Measurements from ENCODE around the gene APOBEC4. TPM values are rescaled to one million over a fixed set of nuclear protein-coding genes. Genes with fewer than 3 reads are reported as not detected.
A peak's percentile ranks its signal among the peaks of the same experiment; 100 is the strongest.
"Not testable (repeated sequence)": the region's sequence is repeated elsewhere in the genome, so short reads cannot be mapped to it uniquely, and the experiment has no call there.

The APOBEC4 gene
- polyA plus RNA-seq, 4 donors = 0.01 to 0.22 (median 0.13) TPM; not detected in 1

GRCh38 chr1:183622013-183622412 is 31.1 kb downstream of the APOBEC4 start:
- WGBS, 3 donors = 68 to 81% (median 71%) methylated on average over 1 of the region's 1 CpG
- DNase-seq (no peak), FAIRE-seq (no peak)
- Histone ChIP-seq H3K27me3 (ENCODE audit: control insufficient read depth in 3 of 3, insufficient read depth in 3 of 3, low read length in 3 of 3) (no peaks in the 10 kb centered on the region), H3K36me3 (ENCODE audit: control insufficient read depth in 3 of 3, insufficient read depth in 2 of 3, low read depth in 1 of 3, low read length in 3 of 3) (peaks cover 0 to 10% (median 2%) of the 10 kb centered on the region in 3 donors), H3K9me3 (ENCODE audit: control insufficient read depth in 2 of 2, insufficient read depth in 1 of 2, low read depth in 1 of 2, low read length in 1 of 2) (no peaks in the 10 kb centered on the region), H3K4me1 (ENCODE audit: control insufficient read depth in 3 of 3, insufficient read depth in 2 of 3, low read depth in 1 of 3, low read length in 2 of 3) (peaks cover 0 to 7% (median 0%) of the 10 kb centered on the region in 3 donors), H3K27ac (ENCODE audit: low read depth in 1 of 3, low read length in 2 of 3) (no peak overlapping the region), H3K4me3 (ENCODE audit: low read depth in 1 of 3, low read length in 3 of 3) (no peak overlapping the region)

GRCh38 chr1:183620311-183620710 is 32.8 kb downstream of the APOBEC4 start:
- WGBS, 3 donors = 82 to 90% (median 85%) methylated on average over 2 of the region's 2 CpGs
- no peak overlapping the region for H3K27ac ChIP-seq (ENCODE audit: low read depth in 1 of 3, low read length in 2 of 3)
- H3K27me3 ChIP-seq (ENCODE audit: control insufficient read depth in 3 of 3, insufficient read depth in 3 of 3, low read length in 3 of 3) = no peaks in the 10 kb centered on the region
- FAIRE-seq = no peak
- peaks cover 0 to 7% (median 2%) of the 10 kb centered on the region in 3 donors for H3K36me3 ChIP-seq (ENCODE audit: control insufficient read depth in 3 of 3, insufficient read depth in 2 of 3, low read depth in 1 of 3, low read length in 3 of 3)
- peaks cover 0 to 7% (median 0%) of the 10 kb centered on the region in 3 donors for H3K4me1 ChIP-seq (ENCODE audit: control insufficient read depth in 3 of 3, insufficient read depth in 2 of 3, low read depth in 1 of 3, low read length in 2 of 3)
- no peak for DNase-seq
- H3K4me3 ChIP-seq (ENCODE audit: low read depth in 1 of 3, low read length in 3 of 3) = no peak overlapping the region
- H3K9me3 ChIP-seq (ENCODE audit: control insufficient read depth in 2 of 2, insufficient read depth in 1 of 2, low read depth in 1 of 2, low read length in 1 of 2) = no peaks in the 10 kb centered on the region

- H3K36me3 ChIP-seq (ENCODE audit: control insufficient read depth in 3 of 3, insufficient read depth in 2 of 3, low read depth in 1 of 3, low read length in 3 of 3) = peaks cover 0 to 7% (median 2%) of the 10 kb centered on the region in 3 donors
- WGBS, 3 donors = 71 to 82% (median 77%) methylated on average over 1 of the region's 1 CpG
- peaks cover 0 to 7% (median 0%) of the 10 kb centered on the region in 3 donors for H3K4me1 ChIP-seq (ENCODE audit: control insufficient read depth in 3 of 3, insufficient read depth in 2 of 3, low read depth in 1 of 3, low read length in 2 of 3)
- no peak overlapping the region for H3K4me3 ChIP-seq (ENCODE audit: low read depth in 1 of 3, low read length in 3 of 3)
- no peaks in the 10 kb centered on the region for H3K9me3 ChIP-seq (ENCODE audit: control insufficient read depth in 2 of 2, insufficient read depth in 1 of 2, low read depth in 1 of 2, low read length in 1 of 2)
- DNase-seq (no peak), FAIRE-seq (no peak)
- H3K27ac ChIP-seq (ENCODE audit: low read depth in 1 of 3, low read length in 2 of 3) = no peak overlapping the region
- H3K27me3 ChIP-seq (ENCODE audit: control insufficient read depth in 3 of 3, insufficient read depth in 3 of 3, low read length in 3 of 3) = no peaks in the 10 kb centered on the region
Observed at GRCh38 chr1:183619781-183620180, 33.3 kb downstream of the APOBEC4 start.

- DNase-seq; H3K4me3 ChIP-seq (ENCODE audit: low read depth in 1 of 3, low read length in 3 of 3); H3K36me3 ChIP-seq (ENCODE audit: control insufficient read depth in 3 of 3, insufficient read depth in 2 of 3, low read depth in 1 of 3, low read length in 3 of 3); FAIRE-seq; H3K27me3 ChIP-seq (ENCODE audit: control insufficient read depth in 3 of 3, insufficient read depth in 3 of 3, low read length in 3 of 3); H3K9me3 ChIP-seq (ENCODE audit: control insufficient read depth in 2 of 2, insufficient read depth in 1 of 2, low read depth in 1 of 2, low read length in 1 of 2); H3K4me1 ChIP-seq (ENCODE audit: control insufficient read depth in 3 of 3, insufficient read depth in 2 of 3, low read depth in 1 of 3, low read length in 2 of 3); H3K27ac ChIP-seq (ENCODE audit: low read depth in 1 of 3, low read length in 2 of 3): not testable (repeated sequence)
- 86 to 88% (median 86%) methylated on average over 3 to 5 of the region's 5 CpGs for WGBS, 3 donors
Observed at GRCh38 chr1:183618202-183618601, 34.9 kb downstream of the APOBEC4 start.

GRCh38 chr1:183612975-183613374 is 40.1 kb downstream of the APOBEC4 start:
- FAIRE-seq; H3K4me1 ChIP-seq (ENCODE audit: control insufficient read depth in 3 of 3, insufficient read depth in 2 of 3, low read depth in 1 of 3, low read length in 2 of 3); H3K36me3 ChIP-seq (ENCODE audit: control insufficient read depth in 3 of 3, insufficient read depth in 2 of 3, low read depth in 1 of 3, low read length in 3 of 3); H3K4me3 ChIP-seq (ENCODE audit: low read depth in 1 of 3, low read length in 3 of 3); H3K27ac ChIP-seq (ENCODE audit: low read depth in 1 of 3, low read length in 2 of 3); H3K9me3 ChIP-seq (ENCODE audit: control insufficient read depth in 2 of 2, insufficient read depth in 1 of 2, low read depth in 1 of 2, low read length in 1 of 2); DNase-seq; H3K27me3 ChIP-seq (ENCODE audit: control insufficient read depth in 3 of 3, insufficient read depth in 3 of 3, low read length in 3 of 3): not testable (repeated sequence)
- 79 to 94% (median 87%) methylated on average over 2 to 3 of the region's 3 CpGs for WGBS, 3 donors

- DNase-seq (no peak), FAIRE-seq (no peak)
- no peaks in the 10 kb centered on the region for H3K9me3 ChIP-seq (ENCODE audit: control insufficient read depth in 2 of 2, insufficient read depth in 1 of 2, low read depth in 1 of 2, low read length in 1 of 2)
- H3K4me1 ChIP-seq (ENCODE audit: control insufficient read depth in 3 of 3, insufficient read depth in 2 of 3, low read depth in 1 of 3, low read length in 2 of 3) = peaks cover 0 to 8% (median 3%) of the 10 kb centered on the region in 3 donors
- H3K27ac ChIP-seq (ENCODE audit: low read depth in 1 of 3, low read length in 2 of 3) = no peak overlapping the region
- H3K4me3 ChIP-seq (ENCODE audit: low read depth in 1 of 3, low read length in 3 of 3) = no peak overlapping the region
- no peaks in the 10 kb centered on the region for H3K27me3 ChIP-seq (ENCODE audit: control insufficient read depth in 3 of 3, insufficient read depth in 3 of 3, low read length in 3 of 3)
- 34 to 64% (median 49%) methylated on average over 3 of the region's 3 CpGs for WGBS, 3 donors
- H3K36me3 ChIP-seq (ENCODE audit: control insufficient read depth in 3 of 3, insufficient read depth in 2 of 3, low read depth in 1 of 3, low read length in 3 of 3) = no peaks in the 10 kb centered on the region
Observed at GRCh38 chr1:183612407-183612806, 40.7 kb downstream of the APOBEC4 start.

- DNase-seq (no peak), FAIRE-seq (no peak)
- H3K36me3 ChIP-seq (ENCODE audit: control insufficient read depth in 3 of 3, insufficient read depth in 2 of 3, low read depth in 1 of 3, low read length in 3 of 3) = no peaks in the 10 kb centered on the region
- no peaks in the 10 kb centered on the region for H3K27me3 ChIP-seq (ENCODE audit: control insufficient read depth in 3 of 3, insufficient read depth in 3 of 3, low read length in 3 of 3)
- no peak overlapping the region for H3K4me3 ChIP-seq (ENCODE audit: low read depth in 1 of 3, low read length in 3 of 3)
- 33 to 38% (median 35%) methylated on average over 2 of the region's 2 CpGs for WGBS, 3 donors
- H3K9me3 ChIP-seq (ENCODE audit: control insufficient read depth in 2 of 2, insufficient read depth in 1 of 2, low read depth in 1 of 2, low read length in 1 of 2) = no peaks in the 10 kb centered on the region
- H3K4me1 ChIP-seq (ENCODE audit: control insufficient read depth in 3 of 3, insufficient read depth in 2 of 3, low read depth in 1 of 3, low read length in 2 of 3) = peaks cover 0 to 8% (median 3%) of the 10 kb centered on the region in 3 donors
- no peak overlapping the region for H3K27ac ChIP-seq (ENCODE audit: low read depth in 1 of 3, low read length in 2 of 3)
Observed at GRCh38 chr1:183611021-183611420, 42.1 kb downstream of the APOBEC4 start.

GRCh38 chr1:183609759-183610452 is 43.2 kb downstream of the APOBEC4 start:
- H3K27me3 ChIP-seq (ENCODE audit: control insufficient read depth in 3 of 3, insufficient read depth in 3 of 3, low read length in 3 of 3) = no peaks in the 10 kb centered on the region
- H3K9me3 ChIP-seq (ENCODE audit: control insufficient read depth in 2 of 2, insufficient read depth in 1 of 2, low read depth in 1 of 2, low read length in 1 of 2) = no peaks in the 10 kb centered on the region
- DNase-seq (no peak), FAIRE-seq (no peak)
- peaks cover 0 to 8% (median 3%) of the 10 kb centered on the region in 3 donors for H3K4me1 ChIP-seq (ENCODE audit: control insufficient read depth in 3 of 3, insufficient read depth in 2 of 3, low read depth in 1 of 3, low read length in 2 of 3)
- H3K36me3 ChIP-seq (ENCODE audit: control insufficient read depth in 3 of 3, insufficient read depth in 2 of 3, low read depth in 1 of 3, low read length in 3 of 3) = no peaks in the 10 kb centered on the region
- H3K27ac ChIP-seq (ENCODE audit: low read depth in 1 of 3, low read length in 2 of 3) = no peak overlapping the region
- WGBS, 3 donors = 36 to 56% (median 40%) methylated on average over 3 of the region's 3 CpGs
- peak overlapping the region in 1 of 3 donors; percentile 1 for H3K4me3 ChIP-seq (ENCODE audit: low read depth in 1 of 3, low read length in 3 of 3)

GRCh38 chr1:183609313-183609712 is 43.8 kb downstream of the APOBEC4 start:
- no peak overlapping the region for H3K27ac ChIP-seq (ENCODE audit: low read depth in 1 of 3, low read length in 2 of 3)
- 58 to 64% (median 60%) methylated on average over 5 of the region's 5 CpGs for WGBS, 3 donors
- DNase-seq (peak in 1 of 2 donors; percentile 26), FAIRE-seq (no peak)
- H3K4me3 ChIP-seq (ENCODE audit: low read depth in 1 of 3, low read length in 3 of 3) = no peak overlapping the region
- H3K27me3 ChIP-seq (ENCODE audit: control insufficient read depth in 3 of 3, insufficient read depth in 3 of 3, low read length in 3 of 3) = no peaks in the 10 kb centered on the region
- H3K9me3 ChIP-seq (ENCODE audit: control insufficient read depth in 2 of 2, insufficient read depth in 1 of 2, low read depth in 1 of 2, low read length in 1 of 2) = no peaks in the 10 kb centered on the region
- no peaks in the 10 kb centered on the region for H3K36me3 ChIP-seq (ENCODE audit: control insufficient read depth in 3 of 3, insufficient read depth in 2 of 3, low read depth in 1 of 3, low read length in 3 of 3)
- peaks cover 0 to 8% (median 3%) of the 10 kb centered on the region in 3 donors for H3K4me1 ChIP-seq (ENCODE audit: control insufficient read depth in 3 of 3, insufficient read depth in 2 of 3, low read depth in 1 of 3, low read length in 2 of 3)

All from small intestine (tissue), 7 donors.